ENCODE results near the gene TEPSIN.

Gene TEPSIN

GRCh38 chr17:81278831-81279230 is 40.0 kb upstream of the TEPSIN start:
- Histone ChIP-seq H3K9me2 (replicated peaks; ENCODE audit: insufficient read depth, low read length) (no peaks in the 10 kb centered on the region), H3K79me2 (ENCODE audit: insufficient read depth, low read length) (no peaks in the 10 kb centered on the region), H3K27ac (ENCODE audit: low read depth, low read length) (no peak overlapping the region), H3K27me3 (ENCODE audit: low read length) (no peaks in the 10 kb centered on the region), H3K4me3 (ENCODE audit: insufficient read depth, low read length, poor library complexity, severe bottlenecking) (no peak overlapping the region), H3K9ac (ENCODE audit: low read length) (no peak overlapping the region), H2AFZ (ENCODE audit: low read depth, low read length, severe bottlenecking) (no peak overlapping the region), H3K4me2 (ENCODE audit: low read depth, low read length, poor library complexity, severe bottlenecking) (no peak overlapping the region), H3K9me3 (ENCODE audit: insufficient read depth, low read length) (no peaks in the 10 kb centered on the region), H3K36me3 (ENCODE audit: low read length) (no peaks in the 10 kb centered on the region), H4K20me1 (ENCODE audit: low read depth, low read length) (no peaks in the 10 kb centered on the region), H3F3A (ENCODE audit: insufficient read depth) (no peaks in the 10 kb centered on the region)
- no peak for TF ChIP-seq EZH2phosphoT487 (conservative IDR thresholded peaks at IDR 0.05; ENCODE audit: low read length)
- TF ChIP-seq CTCF (IDR thresholded peaks at IDR 0.05; ENCODE audit: insufficient read depth, low read length, poor library complexity, severe bottlenecking), result no peak

- no peak for TF ChIP-seq EZH2phosphoT487 (conservative IDR thresholded peaks at IDR 0.05; ENCODE audit: low read length)
- no peak for TF ChIP-seq CTCF (IDR thresholded peaks at IDR 0.05; ENCODE audit: insufficient read depth, low read length, poor library complexity, severe bottlenecking)
- H3K27ac ChIP-seq (ENCODE audit: low read depth, low read length), result no peak overlapping the region
- H3K9ac ChIP-seq (ENCODE audit: low read length), result no peak overlapping the region
- H3K4me3 ChIP-seq (ENCODE audit: insufficient read depth, low read length, poor library complexity, severe bottlenecking), result no peak overlapping the region
- no peaks in the 10 kb centered on the region for H3K36me3 ChIP-seq (ENCODE audit: low read length)
- H3K27me3 ChIP-seq (ENCODE audit: low read length), result no peaks in the 10 kb centered on the region
- no peaks in the 10 kb centered on the region for H4K20me1 ChIP-seq (ENCODE audit: low read depth, low read length)
- H3K9me2 ChIP-seq (replicated peaks; ENCODE audit: insufficient read depth, low read length), result no peaks in the 10 kb centered on the region
- H3F3A ChIP-seq (ENCODE audit: insufficient read depth), result no peaks in the 10 kb centered on the region
- no peak overlapping the region for H2AFZ ChIP-seq (ENCODE audit: low read depth, low read length, severe bottlenecking)
- no peaks in the 10 kb centered on the region for H3K9me3 ChIP-seq (ENCODE audit: insufficient read depth, low read length)
- H3K79me2 ChIP-seq (ENCODE audit: insufficient read depth, low read length), result no peaks in the 10 kb centered on the region
- no peak overlapping the region for H3K4me2 ChIP-seq (ENCODE audit: low read depth, low read length, poor library complexity, severe bottlenecking)
These were observed 39.3 kb upstream of the TEPSIN start for GRCh38 chr17:81277946-81278693.

DNA sequence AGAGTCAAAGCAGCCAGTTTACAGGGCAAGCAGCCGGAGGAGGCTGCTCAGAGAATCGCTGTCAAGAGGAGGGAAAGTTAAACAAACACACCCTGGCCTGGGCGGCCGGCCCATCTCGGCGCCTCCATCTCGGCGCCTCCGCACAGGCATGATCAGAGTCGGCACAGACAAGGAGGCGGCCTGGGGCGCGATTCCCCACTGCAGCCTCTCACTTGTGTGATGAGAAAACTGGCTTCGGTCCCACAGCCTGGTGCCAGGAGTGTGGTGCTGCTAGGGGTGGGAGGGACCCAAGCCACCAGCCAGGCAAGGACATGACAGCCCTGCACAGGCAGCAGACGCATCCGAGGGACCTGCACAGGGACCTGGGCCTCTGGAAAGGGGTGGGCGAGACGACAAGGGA is 38.6 kb upstream of the TEPSIN start:
- H3K27ac ChIP-seq (ENCODE audit: low read depth, low read length), result no peak overlapping the region
- H3F3A ChIP-seq (ENCODE audit: insufficient read depth), result no peaks in the 10 kb centered on the region
- TF ChIP-seq EZH2phosphoT487 (conservative IDR thresholded peaks at IDR 0.05; ENCODE audit: low read length), result no peak
- no peak for TF ChIP-seq CTCF (IDR thresholded peaks at IDR 0.05; ENCODE audit: insufficient read depth, low read length, poor library complexity, severe bottlenecking)
- no peaks in the 10 kb centered on the region for H4K20me1 ChIP-seq (ENCODE audit: low read depth, low read length)
- no peaks in the 10 kb centered on the region for H3K9me2 ChIP-seq (replicated peaks; ENCODE audit: insufficient read depth, low read length)
- no peak overlapping the region for H3K4me2 ChIP-seq (ENCODE audit: low read depth, low read length, poor library complexity, severe bottlenecking)
- H3K9me3 ChIP-seq (ENCODE audit: insufficient read depth, low read length), result no peaks in the 10 kb centered on the region
- H3K79me2 ChIP-seq (ENCODE audit: insufficient read depth, low read length), result no peaks in the 10 kb centered on the region
- H2AFZ ChIP-seq (ENCODE audit: low read depth, low read length, severe bottlenecking), result no peak overlapping the region
- no peak overlapping the region for H3K4me3 ChIP-seq (ENCODE audit: insufficient read depth, low read length, poor library complexity, severe bottlenecking)
- no peak overlapping the region for H3K9ac ChIP-seq (ENCODE audit: low read length)
- H3K36me3 ChIP-seq (ENCODE audit: low read length), result no peaks in the 10 kb centered on the region
- no peaks in the 10 kb centered on the region for H3K27me3 ChIP-seq (ENCODE audit: low read length)
